Neural progenitor cell (in vitro differentiated cells): Measurements from ENCODE around the gene TRMT61B.

Source experiments
- CTCF ChIP-seq: fragments of 200-600 bp; sonication (generic); IDR thresholded peaks from 2 replicates; pipeline ENCODE4 v1.5.1; 2017; ENCODE audit warnings: antibody characterized with exemption, mild to moderate bottlenecking
- EZH2 ChIP-seq: fragments of 200-600 bp; sonication (generic); IDR thresholded peaks from 2 replicates; pipeline ENCODE4 v1.6.1; 2017; ENCODE audit warnings: antibody characterized with exemption, mild to moderate bottlenecking, moderate library complexity
- EZH2phosphoT487 ChIP-seq: fragments of 200-600 bp; sonication (generic); IDR thresholded peaks from 2 replicates; pipeline ENCODE4 v1.6.1; 2017; ENCODE audit warnings: antibody characterized with exemption

DNA sequence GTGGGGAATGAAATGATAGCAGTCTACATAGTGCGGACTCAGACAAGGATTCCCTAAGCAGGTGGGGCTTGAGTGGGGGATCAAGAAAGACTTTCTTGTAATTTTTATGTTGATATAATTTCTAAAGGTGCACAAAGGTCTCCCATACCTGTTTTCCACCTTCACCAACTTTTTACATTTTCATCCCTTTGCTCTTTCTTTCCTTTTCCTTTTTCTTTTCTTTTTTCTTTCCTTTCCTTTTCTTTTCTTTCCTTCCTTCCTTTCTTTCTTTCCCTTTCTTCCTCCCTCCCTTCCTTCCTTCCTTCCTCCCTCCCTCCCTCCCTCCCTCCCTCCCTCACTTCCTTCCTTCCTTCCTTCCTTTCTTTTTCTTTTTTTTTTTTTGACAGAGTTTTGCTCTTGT lies 10.1 kb upstream of the TRMT61B start:
- TF ChIP-seq CTCF, result no peak
- no peak for TF ChIP-seq EZH2
- TF ChIP-seq EZH2phosphoT487, result no peak
